SK-N-SH treated with all-trans-retinoic acid at 6 μM for 48 hours (cell line): ENCODE data around the gene CACNA2D3.

ENCODE experiments used
- ARNTL ChIP-seq: fragments of 450-650 bp; formaldehyde crosslinking; IDR thresholded peaks from 2 replicates; pipeline ENCODE4 v1.5.0; 2020; ENCODE audit warnings: low read depth, mild to moderate bottlenecking, moderate library complexity, borderline replicate concordance
- ESRRG ChIP-seq: fragments of 250-450 bp; sonication (Bioruptor Pico); IDR thresholded peaks from 2 replicates; pipeline ENCODE4 v1.6.1; 2021; ENCODE audit warnings: mild to moderate bottlenecking
- OSR1 ChIP-seq: fragments of 250-450 bp; sonication (Bioruptor Pico); IDR thresholded peaks from 2 replicates; pipeline ENCODE4 v1.8.0; 2022; ENCODE audit warnings: moderate library complexity, mild to moderate bottlenecking, inconsistent platforms
- PPARA ChIP-seq: fragments of 250-450 bp; sonication (Bioruptor Pico); IDR thresholded peaks from 2 replicates; pipeline ENCODE4 v1.5.0; 2020; ENCODE audit warnings: mild to moderate bottlenecking, borderline replicate concordance
- ZFP3 ChIP-seq: fragments of 250-450 bp; sonication (Bioruptor Pico); IDR thresholded peaks from 2 replicates; pipeline ENCODE4 v1.5.0; 2020; ENCODE audit warnings: mild to moderate bottlenecking, moderate library complexity
- ZFP30 ChIP-seq: fragments of 450-650 bp; formaldehyde crosslinking; IDR thresholded peaks from 2 replicates; pipeline ENCODE4 v1.5.0; 2022; ENCODE audit warnings: mild to moderate bottlenecking, moderate library complexity
- ZNF565 ChIP-seq: fragments of 450-650 bp; formaldehyde crosslinking; conservative IDR thresholded peaks from 2 replicates; pipeline ENCODE4 v1.5.0; 2020; ENCODE audit warnings: low read depth, mild to moderate bottlenecking, moderate library complexity
- ZNF70 ChIP-seq: fragments of 450-650 bp; formaldehyde crosslinking; IDR thresholded peaks from 2 replicates; pipeline ENCODE4 v1.5.0; 2020; ENCODE audit warnings: mild to moderate bottlenecking, moderate library complexity
- ZNF8 ChIP-seq: fragments of 450-650 bp; formaldehyde crosslinking; IDR thresholded peaks from 2 replicates; pipeline ENCODE4 v1.5.0; 2020; ENCODE audit warnings: mild to moderate bottlenecking, moderate library complexity
- TF ChIP-seq, protein P1 (sequence below): fragments of 250-450 bp; sonication (Bioruptor Pico); IDR thresholded peaks from 2 replicates; pipeline ENCODE4 v1.8.0; 2020; ENCODE audit warnings: mild to moderate bottlenecking, moderate library complexity, borderline replicate concordance
- TF ChIP-seq, protein P2 (sequence below): fragments of 250-450 bp; sonication (Bioruptor Pico); IDR thresholded peaks from 2 replicates; pipeline ENCODE4 v1.5.1; 2020; ENCODE audit warnings: low read depth, mild to moderate bottlenecking, moderate library complexity
- TF ChIP-seq, protein P3 (sequence below): fragments of 250-450 bp; sonication (Bioruptor Pico); IDR thresholded peaks from 2 replicates; pipeline ENCODE4 v1.5.1; 2021; ENCODE audit warnings: mild to moderate bottlenecking, moderate library complexity

DNA sequence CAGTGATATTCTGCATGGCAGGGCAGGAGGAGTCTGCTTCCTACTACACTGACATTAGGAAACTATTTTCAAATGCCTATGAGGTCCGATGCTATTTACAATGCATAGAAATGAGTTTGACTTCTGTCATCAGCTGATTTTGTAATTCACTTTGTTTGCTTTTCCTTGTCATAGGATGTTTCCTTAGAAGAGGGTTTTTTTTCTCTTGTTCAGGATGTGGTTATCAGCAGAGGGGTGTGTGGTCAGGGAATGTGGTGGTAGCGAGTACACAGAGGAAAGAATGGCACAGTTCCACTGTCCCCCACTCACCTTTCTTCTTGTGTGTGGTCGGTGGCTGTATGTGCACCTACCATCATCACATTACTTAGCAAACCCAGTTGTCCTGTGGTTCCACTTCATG is 574.0 kb downstream of the CACNA2D3 start:
- TF ChIP-seq ZFP30 (CRISPR knock-in tag) (no peak), ESRRG (no peak), ARNTL (no peak), ZNF565 (no peak), ZNF8 (CRISPR knock-in tag) (no peak), ZNF70 (CRISPR knock-in tag) (no peak), PPARA (CRISPR knock-in tag) (no peak), ZFP3 (CRISPR knock-in tag) (no peak), OSR1 (CRISPR knock-in tag) (no peak)
- TF ChIP-seq, protein P1, sequence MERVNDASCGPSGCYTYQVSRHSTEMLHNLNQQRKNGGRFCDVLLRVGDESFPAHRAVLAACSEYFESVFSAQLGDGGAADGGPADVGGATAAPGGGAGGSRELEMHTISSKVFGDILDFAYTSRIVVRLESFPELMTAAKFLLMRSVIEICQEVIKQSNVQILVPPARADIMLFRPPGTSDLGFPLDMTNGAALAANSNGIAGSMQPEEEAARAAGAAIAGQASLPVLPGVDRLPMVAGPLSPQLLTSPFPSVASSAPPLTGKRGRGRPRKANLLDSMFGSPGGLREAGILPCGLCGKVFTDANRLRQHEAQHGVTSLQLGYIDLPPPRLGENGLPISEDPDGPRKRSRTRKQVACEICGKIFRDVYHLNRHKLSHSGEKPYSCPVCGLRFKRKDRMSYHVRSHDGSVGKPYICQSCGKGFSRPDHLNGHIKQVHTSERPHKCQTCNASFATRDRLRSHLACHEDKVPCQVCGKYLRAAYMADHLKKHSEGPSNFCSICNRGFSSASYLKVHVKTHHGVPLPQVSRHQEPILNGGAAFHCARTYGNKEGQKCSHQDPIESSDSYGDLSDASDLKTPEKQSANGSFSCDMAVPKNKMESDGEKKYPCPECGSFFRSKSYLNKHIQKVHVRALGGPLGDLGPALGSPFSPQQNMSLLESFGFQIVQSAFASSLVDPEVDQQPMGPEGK (CRISPR knock-in tag), result no peak
- TF ChIP-seq, protein P2, sequence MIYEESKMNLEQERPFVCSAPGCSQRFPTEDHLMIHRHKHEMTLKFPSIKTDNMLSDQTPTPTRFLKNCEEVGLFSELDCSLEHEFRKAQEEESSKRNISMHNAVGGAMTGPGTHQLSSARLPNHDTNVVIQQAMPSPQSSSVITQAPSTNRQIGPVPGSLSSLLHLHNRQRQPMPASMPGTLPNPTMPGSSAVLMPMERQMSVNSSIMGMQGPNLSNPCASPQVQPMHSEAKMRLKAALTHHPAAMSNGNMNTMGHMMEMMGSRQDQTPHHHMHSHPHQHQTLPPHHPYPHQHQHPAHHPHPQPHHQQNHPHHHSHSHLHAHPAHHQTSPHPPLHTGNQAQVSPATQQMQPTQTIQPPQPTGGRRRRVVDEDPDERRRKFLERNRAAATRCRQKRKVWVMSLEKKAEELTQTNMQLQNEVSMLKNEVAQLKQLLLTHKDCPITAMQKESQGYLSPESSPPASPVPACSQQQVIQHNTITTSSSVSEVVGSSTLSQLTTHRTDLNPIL, result no peak
- TF ChIP-seq, protein P3, sequence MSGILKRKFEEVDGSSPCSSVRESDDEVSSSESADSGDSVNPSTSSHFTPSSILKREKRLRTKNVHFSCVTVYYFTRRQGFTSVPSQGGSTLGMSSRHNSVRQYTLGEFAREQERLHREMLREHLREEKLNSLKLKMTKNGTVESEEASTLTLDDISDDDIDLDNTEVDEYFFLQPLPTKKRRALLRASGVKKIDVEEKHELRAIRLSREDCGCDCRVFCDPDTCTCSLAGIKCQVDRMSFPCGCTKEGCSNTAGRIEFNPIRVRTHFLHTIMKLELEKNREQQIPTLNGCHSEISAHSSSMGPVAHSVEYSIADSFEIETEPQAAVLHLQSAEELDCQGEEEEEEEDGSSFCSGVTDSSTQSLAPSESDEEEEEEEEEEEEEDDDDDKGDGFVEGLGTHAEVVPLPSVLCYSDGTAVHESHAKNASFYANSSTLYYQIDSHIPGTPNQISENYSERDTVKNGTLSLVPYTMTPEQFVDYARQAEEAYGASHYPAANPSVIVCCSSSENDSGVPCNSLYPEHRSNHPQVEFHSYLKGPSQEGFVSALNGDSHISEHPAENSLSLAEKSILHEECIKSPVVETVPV (CRISPR knock-in tag), result no peak
